Upper lobe of left lung (tissue), 4 donors: ENCODE results near the gene MED27.
"Not testable (repeated sequence)": the region's sequence is repeated elsewhere in the genome, so short reads cannot be mapped to it uniquely, and the experiment has no call there.

Experiments used
- EP300 ChIP-seq, 4 donors: sonication (generic); formaldehyde crosslinking; IDR thresholded peaks; one replicate each; pipeline ENCODE4 v1.5.1; 2017; ENCODE audit warnings: antibody characterized with exemption in 4 of 4, control low read depth in 2 of 4
- POLR2A ChIP-seq, 4 donors: fragments of 450-650 bp; IDR thresholded peaks; one replicate each; pipeline ENCODE4 v1.5.1; 2016 to 2017; ENCODE audit warnings: antibody characterized with exemption in 4 of 4, mild to moderate bottlenecking in 2 of 4
- POLR2AphosphoS5 ChIP-seq, 2 donors: sonication (generic); formaldehyde crosslinking; IDR thresholded peaks; one replicate each; pipeline ENCODE4 v1.5.1; 2017; ENCODE audit warnings: antibody characterized with exemption in 2 of 2
- TF ChIP-seq, protein P1 (sequence below), 6 experiments: fragments of 450-650 bp in 4 of 6; fragments of 200-600 bp in 2 of 6; sonication (generic) in 2 of 6; IDR thresholded peaks; one replicate each; pipeline ENCODE4 v1.5.1; 2016 to 2019; ENCODE audit warnings: antibody characterized with exemption in 6 of 6

DNA sequence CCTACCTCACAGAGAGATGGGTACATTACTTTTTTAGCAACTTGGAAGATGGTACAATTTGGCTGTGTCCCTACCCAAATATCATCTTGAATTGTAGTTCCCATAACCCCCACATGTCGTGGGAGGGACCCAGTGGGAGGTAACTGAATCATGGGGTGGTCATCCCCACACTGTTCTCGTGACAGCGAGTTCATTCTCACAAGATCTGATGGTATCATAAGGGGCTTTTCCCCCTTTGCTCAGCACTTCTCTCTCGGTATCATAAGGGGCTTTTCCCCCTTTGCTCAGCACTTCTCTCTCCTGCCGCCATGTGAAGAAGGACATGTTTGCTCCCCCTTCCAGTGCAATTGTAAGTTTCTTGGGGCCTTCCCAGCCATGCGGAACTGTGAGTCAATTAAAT, 21.4 kb downstream of the MED27 start:
- TF ChIP-seq, protein P1, sequence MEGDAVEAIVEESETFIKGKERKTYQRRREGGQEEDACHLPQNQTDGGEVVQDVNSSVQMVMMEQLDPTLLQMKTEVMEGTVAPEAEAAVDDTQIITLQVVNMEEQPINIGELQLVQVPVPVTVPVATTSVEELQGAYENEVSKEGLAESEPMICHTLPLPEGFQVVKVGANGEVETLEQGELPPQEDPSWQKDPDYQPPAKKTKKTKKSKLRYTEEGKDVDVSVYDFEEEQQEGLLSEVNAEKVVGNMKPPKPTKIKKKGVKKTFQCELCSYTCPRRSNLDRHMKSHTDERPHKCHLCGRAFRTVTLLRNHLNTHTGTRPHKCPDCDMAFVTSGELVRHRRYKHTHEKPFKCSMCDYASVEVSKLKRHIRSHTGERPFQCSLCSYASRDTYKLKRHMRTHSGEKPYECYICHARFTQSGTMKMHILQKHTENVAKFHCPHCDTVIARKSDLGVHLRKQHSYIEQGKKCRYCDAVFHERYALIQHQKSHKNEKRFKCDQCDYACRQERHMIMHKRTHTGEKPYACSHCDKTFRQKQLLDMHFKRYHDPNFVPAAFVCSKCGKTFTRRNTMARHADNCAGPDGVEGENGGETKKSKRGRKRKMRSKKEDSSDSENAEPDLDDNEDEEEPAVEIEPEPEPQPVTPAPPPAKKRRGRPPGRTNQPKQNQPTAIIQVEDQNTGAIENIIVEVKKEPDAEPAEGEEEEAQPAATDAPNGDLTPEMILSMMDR (IDR thresholded peaks at IDR 0.05) = not testable (repeated sequence)
- TF ChIP-seq EP300, POLR2A, POLR2AphosphoS5 (IDR thresholded peaks at IDR 0.05): not testable (repeated sequence)
